GM20431 (cell line): Measurements from ENCODE around the gene CLDND2.

Experiments
- in situ Hi-C: fragments of 300-500 bp; cut with MseI, MboI; formaldehyde crosslinking; loops from one replicate; pipeline ENCODE4 v1.15.0; 2020; ENCODE audit warnings: low sequenced_read_pairs; ENCODE audit not compliant: unreplicated experiment

The CLDND2 gene

GRCh38 chr19:51337141-51337860 lies 31.5 kb downstream of the CLDND2 start:
- in situ Hi-C loops, result loop anchor here (10.0 kb wide), 1 partner anchor 318 kb away; no protein-coding TSS in a partner anchor

- in situ Hi-C loops, result loop anchor here (10.0 kb wide), 1 partner anchor 321 kb away; no protein-coding TSS in a partner anchor
These were observed 34.9 kb downstream of the CLDND2 start for GRCh38 chr19:51333836-51334460.

DNA sequence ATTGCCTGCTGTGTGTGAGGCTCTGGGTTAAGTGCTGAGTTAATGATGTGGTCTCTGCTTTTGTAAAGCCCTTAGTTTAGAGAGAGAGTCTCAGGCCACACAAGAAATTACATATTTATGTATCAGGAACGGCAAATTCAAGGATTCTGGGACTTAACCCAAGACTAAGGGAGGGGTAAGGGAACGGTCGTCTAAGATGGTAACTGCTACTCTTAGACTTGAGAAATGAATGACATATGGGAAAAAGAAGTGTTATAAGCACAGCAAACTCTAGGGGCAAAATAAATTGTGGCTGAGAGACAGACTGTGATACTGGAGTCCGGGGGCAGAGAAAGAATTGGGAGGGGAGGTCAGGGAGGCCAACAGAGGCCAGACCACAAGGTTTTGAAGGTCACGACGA lies 37.1 kb downstream of the CLDND2 start:
- in situ Hi-C loops, result loop anchor here (10.0 kb wide), 1 partner anchor 323 kb away; no protein-coding TSS in a partner anchor

DNA sequence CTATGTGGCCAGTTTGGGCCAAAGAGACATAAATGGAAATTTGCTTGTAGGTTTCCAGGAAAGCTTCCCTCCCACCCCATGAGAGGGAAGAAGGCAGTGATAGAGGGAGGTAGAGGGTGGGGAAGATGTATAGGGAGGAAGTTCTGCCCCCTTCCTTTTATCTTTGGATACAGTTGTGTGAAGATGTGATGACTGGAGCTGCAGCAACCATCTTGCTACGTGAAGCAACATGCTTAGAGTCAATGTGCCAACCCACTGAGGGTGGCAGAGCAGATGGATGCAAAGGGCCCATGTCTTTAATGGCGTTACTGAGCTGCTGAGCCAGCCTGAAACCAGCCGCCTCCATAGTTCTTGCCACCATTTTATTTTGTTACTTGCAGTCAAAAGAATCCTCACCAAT lies 37.6 kb downstream of the CLDND2 start:
- in situ Hi-C loops, result loop anchor here (10.0 kb wide), 1 partner anchor 324 kb away; no protein-coding TSS in a partner anchor

DNA sequence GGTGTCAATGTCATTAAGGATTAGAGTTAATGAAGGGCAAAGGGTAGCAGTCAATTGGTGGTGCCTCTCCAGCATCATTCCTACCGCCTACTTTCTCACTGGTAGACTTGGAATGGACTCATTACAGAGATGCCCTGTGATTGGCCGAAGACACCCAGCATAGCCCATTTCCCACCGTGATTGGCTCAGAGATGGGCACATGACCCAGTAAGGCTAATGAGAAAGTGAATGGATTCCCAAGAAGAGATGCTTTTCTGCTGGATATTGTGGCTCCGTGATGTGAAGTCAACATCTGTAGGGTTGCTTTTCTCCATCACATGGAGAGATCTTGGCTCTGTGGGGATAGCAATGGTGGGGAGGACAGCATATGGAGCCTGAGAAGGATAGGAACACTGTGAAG lies 38.4 kb downstream of the CLDND2 start:
- in situ Hi-C loops, result loop anchor here (10.0 kb wide), 1 partner anchor 324 kb away; no protein-coding TSS in a partner anchor

DNA sequence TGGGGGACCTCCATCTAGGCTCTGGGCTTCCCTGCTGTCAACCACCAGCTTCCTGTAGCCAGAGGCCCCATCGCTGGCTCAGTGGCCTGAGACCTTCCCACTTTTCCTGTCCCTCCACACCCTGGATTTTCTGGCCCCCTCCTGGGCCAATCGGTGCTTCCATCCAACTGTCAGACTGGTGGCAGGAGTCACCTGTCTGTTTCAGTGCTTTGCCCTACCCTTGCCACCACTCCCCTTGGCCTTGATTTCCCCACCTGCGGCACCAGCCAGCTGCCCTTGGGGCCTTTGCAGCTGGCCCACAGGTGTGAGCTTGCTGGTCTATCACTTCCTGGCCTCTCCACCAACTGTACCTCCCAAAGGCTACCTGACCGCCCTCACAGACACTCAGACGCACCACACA lies 39.4 kb downstream of the CLDND2 start:
- in situ Hi-C loops, result no loop called here

DNA sequence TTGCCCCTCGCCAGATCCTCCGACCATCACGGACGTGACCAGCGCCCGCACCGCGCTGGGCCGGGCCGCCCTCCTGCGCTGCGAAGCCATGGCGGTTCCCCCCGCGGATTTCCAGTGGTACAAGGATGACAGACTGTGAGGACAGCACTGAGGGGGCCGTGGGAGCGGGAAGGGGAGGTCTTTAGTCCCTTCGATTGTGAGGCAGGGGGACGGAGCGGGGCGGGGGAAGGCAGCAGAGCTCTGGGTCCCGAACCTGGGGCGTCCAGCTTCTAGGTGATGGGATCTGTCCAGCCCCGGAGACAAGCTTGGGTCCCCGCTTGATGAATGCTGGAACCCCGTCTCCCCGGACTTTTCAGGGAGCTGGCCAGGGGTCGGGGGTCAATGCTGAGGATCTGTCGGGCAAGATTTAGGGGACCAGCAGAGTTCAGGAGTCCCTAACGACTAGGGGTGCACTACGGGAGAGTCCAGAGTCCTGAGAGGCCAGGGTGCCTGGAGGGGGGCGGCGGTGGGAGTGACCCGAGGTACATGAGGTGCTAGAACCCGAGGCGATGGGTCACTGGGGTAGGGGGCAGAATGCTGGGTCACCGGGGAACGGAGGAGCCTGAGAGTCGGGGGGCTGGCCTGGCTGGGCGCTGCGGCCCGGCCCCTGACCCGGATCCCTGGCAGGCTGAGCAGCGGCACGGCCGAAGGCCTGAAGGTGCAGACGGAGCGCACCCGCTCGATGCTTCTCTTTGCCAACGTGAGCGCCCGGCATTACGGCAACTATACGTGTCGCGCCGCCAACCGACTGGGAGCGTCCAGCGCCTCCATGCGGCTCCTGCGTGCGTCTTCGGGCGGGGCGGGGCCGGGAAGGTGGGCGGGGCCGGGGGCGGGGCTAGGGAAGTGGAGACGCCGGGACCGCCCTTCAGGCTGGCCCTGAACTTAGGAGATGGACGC lies 41.5 kb downstream of the CLDND2 start:
- in situ Hi-C loops, result no loop called here

GRCh38 chr19:51326216-51327065 lies 42.4 kb downstream of the CLDND2 start:
- in situ Hi-C loops, result no loop called here

DNA sequence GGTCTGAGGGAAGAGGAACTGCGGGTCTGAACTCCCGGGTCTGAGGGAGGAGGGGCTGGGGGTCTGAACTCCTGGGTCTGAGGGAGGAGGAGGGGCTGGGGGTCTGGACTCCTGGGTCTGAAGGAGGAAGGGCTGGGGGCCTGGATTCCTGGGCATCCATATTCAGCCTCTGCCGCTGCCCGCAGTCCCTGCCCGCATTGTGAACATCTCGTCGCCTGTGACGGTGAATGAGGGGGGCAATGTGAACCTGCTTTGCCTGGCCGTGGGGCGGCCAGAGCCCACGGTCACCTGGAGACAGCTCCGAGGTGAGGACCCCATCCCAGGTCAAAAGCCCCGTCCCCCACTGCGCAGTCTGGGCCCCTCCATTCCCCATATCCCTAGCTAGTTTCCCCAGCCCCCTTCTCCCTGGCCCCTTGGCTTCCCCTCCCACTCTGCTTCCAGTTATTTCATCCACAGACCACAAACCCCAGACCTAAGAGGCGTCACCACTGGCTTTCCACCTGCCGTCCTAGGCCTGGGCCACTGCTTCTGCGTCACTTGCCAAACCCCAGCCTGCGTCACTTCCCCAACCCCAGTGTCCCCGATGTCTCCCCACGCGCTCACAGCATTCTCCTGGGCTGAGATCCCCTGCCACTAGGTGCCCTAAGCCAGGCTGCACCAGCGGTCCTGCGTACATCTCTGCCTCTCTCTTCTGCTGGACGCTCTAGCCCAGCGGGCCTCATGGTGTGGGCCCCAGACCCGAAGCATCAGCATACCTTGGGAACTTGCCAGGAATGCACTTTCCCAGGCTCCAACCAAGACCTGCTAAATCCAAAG lies 43.4 kb downstream of the CLDND2 start:
- in situ Hi-C loops, result no loop called here

DNA sequence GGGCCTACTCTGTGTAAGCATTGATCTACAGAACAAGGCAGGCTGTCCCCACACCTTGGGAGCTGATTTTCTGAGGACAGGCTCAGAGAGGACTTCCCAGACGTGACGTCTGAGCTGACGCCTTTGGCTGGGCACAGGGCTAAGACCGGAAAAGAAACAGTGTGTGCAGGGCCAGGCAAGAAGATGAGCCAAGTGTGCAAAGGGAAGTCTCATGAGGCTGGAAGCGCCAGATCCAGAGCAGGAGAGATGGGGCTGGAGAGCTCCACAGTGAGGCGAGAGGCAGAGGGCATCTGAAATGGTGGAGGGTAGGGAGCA lies 44.7 kb downstream of the CLDND2 start:
- in situ Hi-C loops, result no loop called here

- in situ Hi-C loops, result no loop called here
These were observed 45.2 kb downstream of the CLDND2 start for GRCh38 chr19:51323481-51324166.

DNA sequence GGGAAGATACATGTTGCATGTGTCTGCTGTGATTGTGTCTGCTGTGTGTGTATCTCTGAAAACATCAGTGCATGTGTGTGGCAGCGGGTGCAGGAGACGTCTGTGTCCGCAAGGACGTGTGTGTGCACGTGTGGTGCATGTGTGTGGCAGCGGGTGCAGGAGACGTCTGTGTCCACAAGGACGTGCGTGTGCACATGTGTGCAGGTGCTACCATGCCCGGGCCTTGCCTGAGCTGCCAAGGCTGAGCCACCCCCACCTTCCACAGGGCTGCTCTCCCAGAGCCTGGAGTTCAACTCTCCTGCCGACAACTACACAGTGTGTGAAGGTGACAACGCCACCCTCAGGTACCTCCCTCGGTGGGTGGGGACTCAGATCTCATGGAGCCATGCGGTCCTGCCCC lies 47.0 kb downstream of the CLDND2 start:
- in situ Hi-C loops, result no loop called here

- in situ Hi-C loops, result no loop called here
These were observed 48.5 kb downstream of the CLDND2 start for GRCh38 chr19:51320280-51320657.

DNA sequence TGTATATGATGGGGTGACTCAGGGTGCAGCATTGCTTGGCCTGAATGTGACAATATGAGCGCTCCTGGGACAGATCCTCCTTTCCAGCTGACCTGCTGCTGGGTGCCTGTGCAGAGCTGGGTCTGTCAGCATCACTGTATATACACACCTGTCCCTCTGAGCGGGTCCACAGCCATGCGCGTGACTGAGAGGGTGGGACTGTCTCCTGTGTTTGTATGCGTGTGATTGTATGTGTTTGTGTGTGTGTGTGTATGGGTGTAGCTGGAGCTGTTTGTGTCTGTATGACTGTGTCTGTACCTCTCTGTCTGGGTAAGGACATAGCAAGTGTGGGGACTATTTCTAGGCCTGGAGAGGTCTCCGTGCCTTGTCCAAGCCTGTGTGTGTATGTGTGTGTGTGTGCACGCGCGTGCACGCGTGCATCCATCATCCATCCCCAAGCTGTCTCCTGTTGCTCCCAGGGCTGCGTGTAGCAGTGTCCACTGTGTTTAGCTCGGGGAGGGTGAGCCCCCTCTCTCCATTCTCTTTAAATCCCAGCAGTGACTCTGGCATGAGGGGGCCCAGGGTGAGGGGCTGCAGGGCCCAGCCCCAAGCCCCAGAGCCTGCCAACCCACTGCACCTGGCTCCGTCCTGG lies 49.0 kb downstream of the CLDND2 start:
- in situ Hi-C loops, result no loop called here

- in situ Hi-C loops, result no loop called here
These were observed 49.8 kb downstream of the CLDND2 start for GRCh38 chr19:51318687-51319648.

DNA sequence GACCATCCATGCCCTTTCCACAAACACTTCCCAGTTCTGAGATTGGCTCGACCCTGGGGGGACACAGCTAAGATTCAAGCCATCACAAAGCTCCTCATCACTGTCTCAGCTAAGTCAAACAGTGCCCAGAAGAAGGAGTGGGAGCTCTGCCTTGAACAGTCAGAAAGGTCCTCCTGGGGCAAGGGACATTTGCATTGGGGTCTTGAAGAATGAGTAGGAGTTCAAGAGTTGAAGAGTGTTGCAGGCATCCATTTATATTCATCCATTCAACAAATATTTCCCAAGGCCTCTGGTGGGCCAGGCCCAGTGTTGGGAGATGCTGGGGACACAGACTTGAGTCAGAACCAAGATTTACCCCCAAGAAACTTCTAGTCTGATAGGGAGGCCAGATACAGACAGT lies 50.8 kb downstream of the CLDND2 start:
- in situ Hi-C loops, result no loop called here

DNA sequence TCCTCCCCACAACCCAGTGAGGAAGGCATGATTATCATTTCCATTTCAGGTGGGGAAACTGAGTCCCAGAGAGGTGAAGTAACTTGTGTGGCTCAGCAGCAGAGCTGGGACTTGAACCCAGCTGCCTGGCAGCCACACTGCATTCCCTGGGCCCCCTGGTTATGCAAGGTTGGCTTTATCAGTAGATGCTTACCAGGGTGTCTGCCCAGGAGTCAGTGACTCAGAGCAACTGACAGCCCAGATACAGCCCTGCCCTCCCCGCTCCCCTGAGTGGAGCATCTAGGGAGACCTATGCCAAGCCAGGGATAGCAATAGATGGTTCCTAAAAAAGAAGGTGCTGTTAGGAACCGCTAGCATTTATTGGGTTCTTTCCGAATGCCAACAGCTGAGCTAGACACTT lies 51.4 kb downstream of the CLDND2 start:
- in situ Hi-C loops, result no loop called here
